ENCODE results near the gene SUB1. TPM values are rescaled to one million over a fixed set of nuclear protein-coding genes. Genes with fewer than 3 reads are reported as not detected.
"Not testable (repeated sequence)": the region's sequence is repeated elsewhere in the genome, so short reads cannot be mapped to it uniquely, and the experiment has no call there.

Gene SUB1
- total RNA-seq, 2 experiments from 2014 or later = 418 to 458 TPM

- H3K9me3 Mint-ChIP-seq (ENCODE audit: low read depth) = no peaks in the 10 kb centered on the region
- no peaks in the 10 kb centered on the region for H3K27me3 Mint-ChIP-seq
- H3K36me3 Mint-ChIP-seq (ENCODE audit: low read depth) = peaks cover 21% of the 10 kb centered on the region
- intact Hi-C loops (cut with DNase I, micrococcal nuclease) = no loop called here
- DNase-seq (no peak), ATAC-seq (no peak)
- ChIA-PET CTCF (interaction anchor here (1.0 kb wide), 1 partner anchor 77 kb away, joined by 4 read pairs; no protein-coding TSS in a partner anchor), POLR2A (no interaction called here)
- H3K4me1 Mint-ChIP-seq = peaks cover 6% of the 10 kb centered on the region
- H3K27ac Mint-ChIP-seq = peak overlapping the region; percentile 39
- H3K4me3 Mint-ChIP-seq = no peak overlapping the region
These were observed 18.8 kb upstream of the SUB1 start for GRCh38 chr5:32566319-32567111.

GRCh38 chr5:32571128-32571527, 14.2 kb upstream of the SUB1 start:
- Mint-ChIP-seq H3K27me3 (no peaks in the 10 kb centered on the region), H3K27ac (no peak overlapping the region), H3K9me3 (ENCODE audit: low read depth) (no peaks in the 10 kb centered on the region), H3K36me3 (ENCODE audit: low read depth) (peaks cover 13% of the 10 kb centered on the region), H3K4me1 (peaks cover 6% of the 10 kb centered on the region), H3K4me3 (no peak overlapping the region)
- ATAC-seq = no peak
- intact Hi-C loops (cut with DNase I, micrococcal nuclease) = no loop called here
- ChIA-PET POLR2A (no interaction called here), CTCF (interaction anchor here (2.0 kb wide), 1 partner anchor 19 kb away, joined by 6 read pairs; no protein-coding TSS in a partner anchor)
- DNase-seq = no peak

DNA sequence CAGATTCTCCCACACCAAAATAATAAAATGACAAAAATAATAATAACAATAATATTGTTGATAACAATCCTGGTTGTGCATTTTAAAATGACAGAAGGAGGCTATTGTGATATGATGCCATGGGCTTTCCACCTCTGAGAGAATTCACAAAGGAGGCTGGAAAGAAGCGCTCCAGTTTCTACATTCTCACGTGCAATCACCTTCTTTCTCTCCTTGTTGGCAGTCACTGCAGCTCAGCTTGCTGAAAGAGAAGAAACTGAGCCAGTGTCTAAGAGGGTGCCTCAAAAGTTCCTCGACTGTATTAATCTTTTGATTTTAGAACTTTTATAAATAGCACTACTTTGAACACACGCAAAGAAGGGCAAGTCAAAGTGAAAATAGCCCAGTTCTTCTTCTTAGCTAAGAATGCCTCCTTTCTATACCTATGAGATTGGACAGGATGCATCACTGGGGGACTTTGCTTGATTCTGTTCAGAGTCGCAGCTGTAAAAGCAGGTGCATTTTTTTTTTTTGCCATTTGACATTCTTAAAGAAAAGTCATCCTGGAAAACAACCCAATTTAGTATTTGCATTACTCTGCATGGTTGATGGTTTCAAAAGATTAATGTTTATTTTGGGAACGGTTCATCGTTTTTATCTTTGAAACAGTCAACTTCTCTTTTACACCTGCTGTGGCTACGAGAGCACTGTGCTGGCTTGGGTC, 12.4 kb upstream of the SUB1 start:
- POLR2A ChIA-PET = interaction anchor here (0.6 kb wide), 1 partner anchor 312 kb away, joined by 7 read pairs; no protein-coding TSS in a partner anchor
- no peaks in the 10 kb centered on the region for H3K27me3 Mint-ChIP-seq
- CTCF ChIA-PET = no interaction called here
- peak; percentile 59 for ATAC-seq
- H3K36me3 Mint-ChIP-seq (ENCODE audit: low read depth) = peaks cover 2% of the 10 kb centered on the region
- intact Hi-C loops (cut with DNase I, micrococcal nuclease) = no loop called here
- H3K4me1 Mint-ChIP-seq = peaks cover 6% of the 10 kb centered on the region
- H3K27ac Mint-ChIP-seq = no peak overlapping the region
- no peak for DNase-seq
- H3K4me3 Mint-ChIP-seq = no peak overlapping the region
- no peaks in the 10 kb centered on the region for H3K9me3 Mint-ChIP-seq (ENCODE audit: low read depth)

- ChIA-PET CTCF (interaction anchor here (1.8 kb wide), 1 partner anchor 17 kb away, joined by 6 read pairs; no protein-coding TSS in a partner anchor), POLR2A (interaction anchor here (0.6 kb wide), 1 partner anchor 312 kb away, joined by 7 read pairs; no protein-coding TSS in a partner anchor)
- DNase-seq; H3K9me3 Mint-ChIP-seq (ENCODE audit: low read depth); H3K4me3 Mint-ChIP-seq; ATAC-seq; H3K4me1 Mint-ChIP-seq; H3K27me3 Mint-ChIP-seq; intact Hi-C loops (cut with DNase I, micrococcal nuclease); H3K36me3 Mint-ChIP-seq (ENCODE audit: low read depth); H3K27ac Mint-ChIP-seq: not testable (repeated sequence)
These were observed 11.9 kb upstream of the SUB1 start for GRCh38 chr5:32573481-32573854.

- DNase-seq (no peak), ATAC-seq (no peak)
- no peaks in the 10 kb centered on the region for H3K9me3 Mint-ChIP-seq (ENCODE audit: low read depth)
- no peak overlapping the region for H3K27ac Mint-ChIP-seq
- no peak overlapping the region for H3K4me3 Mint-ChIP-seq
- intact Hi-C loops (cut with DNase I, micrococcal nuclease) = no loop called here
- no peaks in the 10 kb centered on the region for H3K4me1 Mint-ChIP-seq
- no peaks in the 10 kb centered on the region for H3K27me3 Mint-ChIP-seq
- H3K36me3 Mint-ChIP-seq (ENCODE audit: low read depth) = peaks cover 2% of the 10 kb centered on the region
- POLR2A ChIA-PET = no interaction called here
- CTCF ChIA-PET = interaction anchor here (1.8 kb wide), 1 partner anchor 15 kb away, joined by 6 read pairs; no protein-coding TSS in a partner anchor
These were observed 10.7 kb upstream of the SUB1 start for GRCh38 chr5:32574540-32575175.

DNA sequence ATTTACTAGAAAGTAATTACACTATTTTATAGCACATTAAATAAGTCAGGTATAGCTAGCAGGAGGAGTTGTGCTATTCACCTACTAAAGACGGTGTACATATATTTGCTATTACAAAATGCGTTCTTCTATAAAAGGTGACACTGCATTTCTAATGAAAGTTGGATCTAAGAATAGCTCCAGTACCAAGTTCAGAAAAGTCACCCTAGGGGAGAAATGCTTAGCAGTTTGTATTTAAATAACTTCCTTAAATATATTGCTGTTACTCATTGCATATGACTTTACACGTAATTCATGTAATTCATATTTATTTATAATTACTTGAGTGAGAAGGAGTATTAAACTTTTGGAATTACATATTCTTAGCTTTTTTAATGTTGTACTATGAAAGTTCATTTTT, 7.0 kb upstream of the SUB1 start:
- no peak for DNase-seq
- Mint-ChIP-seq H3K9me3 (ENCODE audit: low read depth) (no peaks in the 10 kb centered on the region), H3K27me3 (no peaks in the 10 kb centered on the region), H3K4me3 (no peak overlapping the region), H3K27ac (no peak overlapping the region), H3K36me3 (ENCODE audit: low read depth) (peaks cover 7% of the 10 kb centered on the region), H3K4me1 (peaks cover 15% of the 10 kb centered on the region)
- POLR2A ChIA-PET = interaction anchor here (0.6 kb wide), 1 partner anchor 12 kb away, joined by 5 read pairs; no protein-coding TSS in a partner anchor
- CTCF ChIA-PET = interaction anchor here (0.9 to 2.1 kb wide), 4 partner anchors 10 to 88 kb away, joined by 3 to 12 read pairs (median 3); no protein-coding TSS in a partner anchor
- no peak for ATAC-seq
- intact Hi-C loops (cut with DNase I, micrococcal nuclease) = no loop called here

- no peak for DNase-seq
- H3K27ac Mint-ChIP-seq = no peak overlapping the region
- H3K9me3 Mint-ChIP-seq (ENCODE audit: low read depth) = no peaks in the 10 kb centered on the region
- peaks cover 19% of the 10 kb centered on the region for H3K4me1 Mint-ChIP-seq
- ChIA-PET CTCF (interaction anchor here (0.9 to 2.1 kb wide), 4 partner anchors 9 to 89 kb away, joined by 3 to 12 read pairs (median 3); no protein-coding TSS in a partner anchor), POLR2A (no interaction called here)
- intact Hi-C loops (cut with DNase I, micrococcal nuclease) = no loop called here
- H3K4me3 Mint-ChIP-seq = no peak overlapping the region
- H3K36me3 Mint-ChIP-seq (ENCODE audit: low read depth) = peaks cover 7% of the 10 kb centered on the region
- no peak for ATAC-seq
- H3K27me3 Mint-ChIP-seq = no peaks in the 10 kb centered on the region
These were observed 6.6 kb upstream of the SUB1 start for GRCh38 chr5:32578764-32579163.

- Mint-ChIP-seq H3K27me3 (no peaks in the 10 kb centered on the region), H3K36me3 (ENCODE audit: low read depth) (peaks cover 10% of the 10 kb centered on the region), H3K9me3 (ENCODE audit: low read depth) (no peaks in the 10 kb centered on the region), H3K4me3 (no peak overlapping the region), H3K27ac (no peak overlapping the region), H3K4me1 (peaks cover 35% of the 10 kb centered on the region)
- DNase-seq = no peak
- POLR2A ChIA-PET = no interaction called here
- CTCF ChIA-PET = interaction anchor here (1.1 kb wide), 1 partner anchor 9 kb away, joined by 3 read pairs; no protein-coding TSS in a partner anchor
- no peak for ATAC-seq
- intact Hi-C loops (cut with DNase I, micrococcal nuclease) = no loop called here
These were observed 4.2 kb upstream of the SUB1 start for GRCh38 chr5:32581010-32581785.

- POLR2A ChIA-PET = interaction anchor here (0.6 to 1.2 kb wide), 3 partner anchors 46 to 65 kb away, joined by 3 to 5 read pairs (median 4); no protein-coding TSS in a partner anchor
- H3K27ac Mint-ChIP-seq = peak overlapping the region; percentile 77
- CTCF ChIA-PET = interaction anchor here (1.5 to 3.0 kb wide), 2 partner anchors 23 to 94 kb away, joined by 3 to 24 read pairs; no protein-coding TSS in a partner anchor
- no peaks in the 10 kb centered on the region for H3K27me3 Mint-ChIP-seq
- H3K9me3 Mint-ChIP-seq (ENCODE audit: low read depth) = no peaks in the 10 kb centered on the region
- DNase-seq (peak; percentile 50), ATAC-seq (peak; percentile 13)
- H3K4me1 Mint-ChIP-seq = peaks cover 52% of the 10 kb centered on the region
- peaks cover 28% of the 10 kb centered on the region for H3K36me3 Mint-ChIP-seq (ENCODE audit: low read depth)
- intact Hi-C loops (cut with DNase I, micrococcal nuclease) = loop anchor here in 1 of 2 experiments (2.0 kb wide), 1 partner anchor 41 kb away; no protein-coding TSS in a partner anchor
- peak overlapping the region; percentile 59 for H3K4me3 Mint-ChIP-seq
These were observed 1.6 kb upstream of the SUB1 start for GRCh38 chr5:32583582-32584232.

DNA sequence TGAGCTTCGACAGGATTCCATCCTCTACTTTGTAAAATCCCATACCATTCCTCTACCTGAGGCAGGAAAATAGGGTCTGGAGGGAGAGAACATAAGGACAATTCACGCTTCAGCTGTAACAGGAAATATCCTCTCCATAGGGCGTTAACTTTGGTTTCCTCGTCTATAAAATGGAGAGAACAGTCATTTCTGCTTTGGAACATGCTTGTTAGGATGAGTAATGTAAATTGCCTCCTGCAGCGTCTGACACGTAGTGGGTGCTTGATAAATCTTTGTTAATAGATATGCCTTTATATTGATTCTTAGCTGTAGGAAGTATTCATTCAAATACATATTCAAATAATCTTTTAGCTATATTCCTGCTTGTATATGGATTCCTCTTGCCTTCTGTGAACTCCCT, 711 bp upstream of the SUB1 start:
- ATAC-seq (no peak), DNase-seq (peak; percentile 35)
- intact Hi-C loops (cut with DNase I, micrococcal nuclease) = loop anchor here (1.0 to 5.0 kb wide), 9 partner anchors 42 to 1052 kb away; partner anchors contain the start of genes C5orf22 (in 1 of the 2), DROSHA (in 1 of the 2), GOLPH3 (in 1 of the 2) and ZFR (in 1 of the 2)
- ChIA-PET CTCF (interaction anchor here (0.6 to 3.0 kb wide), 9 partner anchors 8 to 565 kb away, joined by 3 to 24 read pairs (median 3); partner anchors contain the start of gene ZFR), POLR2A (interaction anchor here (0.6 to 2.3 kb wide), 4 partner anchors 47 to 141 kb away, joined by 3 to 17 read pairs (median 4); no protein-coding TSS in a partner anchor)
- peaks cover 33% of the 10 kb centered on the region for H3K36me3 Mint-ChIP-seq (ENCODE audit: low read depth)
- peak overlapping the region; percentile 99 for H3K27ac Mint-ChIP-seq
- peak overlapping the region; percentile 93 for H3K4me3 Mint-ChIP-seq
- peaks cover 57% of the 10 kb centered on the region for H3K4me1 Mint-ChIP-seq
- no peaks in the 10 kb centered on the region for H3K9me3 Mint-ChIP-seq (ENCODE audit: low read depth)
- no peaks in the 10 kb centered on the region for H3K27me3 Mint-ChIP-seq
